ENCODE measurements around the gene ASAP2.

Gene ASAP2

DNA sequence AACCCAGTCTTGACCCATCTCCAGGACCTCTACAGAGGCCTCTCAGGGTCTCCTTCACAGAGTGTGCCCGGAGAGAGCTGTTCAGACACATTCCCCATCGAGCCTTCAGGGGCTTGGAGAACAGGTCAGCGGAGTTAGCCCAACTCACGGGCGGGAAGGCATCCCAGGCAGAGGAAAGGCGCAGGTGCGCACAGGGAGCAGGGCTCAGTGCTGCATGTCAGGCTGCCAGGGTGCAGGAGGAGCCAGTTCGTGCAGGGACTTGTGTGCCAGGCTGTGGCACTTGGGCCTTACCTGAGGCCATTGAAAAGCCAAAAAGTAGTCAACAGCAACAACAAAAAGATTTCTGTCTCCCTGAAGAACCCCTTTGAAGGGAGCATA lies 112.7 kb downstream of the ASAP2 start:
- Histone ChIP-seq H4K20me1 (ENCODE audit: insufficient read depth) (no peaks in the 10 kb centered on the region), H3K4me3 (IDR thresholded peaks at IDR 0.05; ENCODE audit: insufficient read depth, low read depth, low read length) (no peak overlapping the region), H3K79me2 (ENCODE audit: insufficient read depth, low read depth) (no peaks in the 10 kb centered on the region), H3K9ac (no peak overlapping the region), H3K27me3 (ENCODE audit: insufficient read depth, low read depth) (no peaks in the 10 kb centered on the region), H2AFZ (ENCODE audit: low read depth) (no peak overlapping the region), H3K4me2 (no peak overlapping the region), H3K4me1 (ENCODE audit: low read depth, poor library complexity, severe bottlenecking) (no peaks in the 10 kb centered on the region), H3K27ac (no peak overlapping the region), H3K36me3 (ENCODE audit: insufficient read depth) (no peaks in the 10 kb centered on the region)
- TF ChIP-seq, protein P1, sequence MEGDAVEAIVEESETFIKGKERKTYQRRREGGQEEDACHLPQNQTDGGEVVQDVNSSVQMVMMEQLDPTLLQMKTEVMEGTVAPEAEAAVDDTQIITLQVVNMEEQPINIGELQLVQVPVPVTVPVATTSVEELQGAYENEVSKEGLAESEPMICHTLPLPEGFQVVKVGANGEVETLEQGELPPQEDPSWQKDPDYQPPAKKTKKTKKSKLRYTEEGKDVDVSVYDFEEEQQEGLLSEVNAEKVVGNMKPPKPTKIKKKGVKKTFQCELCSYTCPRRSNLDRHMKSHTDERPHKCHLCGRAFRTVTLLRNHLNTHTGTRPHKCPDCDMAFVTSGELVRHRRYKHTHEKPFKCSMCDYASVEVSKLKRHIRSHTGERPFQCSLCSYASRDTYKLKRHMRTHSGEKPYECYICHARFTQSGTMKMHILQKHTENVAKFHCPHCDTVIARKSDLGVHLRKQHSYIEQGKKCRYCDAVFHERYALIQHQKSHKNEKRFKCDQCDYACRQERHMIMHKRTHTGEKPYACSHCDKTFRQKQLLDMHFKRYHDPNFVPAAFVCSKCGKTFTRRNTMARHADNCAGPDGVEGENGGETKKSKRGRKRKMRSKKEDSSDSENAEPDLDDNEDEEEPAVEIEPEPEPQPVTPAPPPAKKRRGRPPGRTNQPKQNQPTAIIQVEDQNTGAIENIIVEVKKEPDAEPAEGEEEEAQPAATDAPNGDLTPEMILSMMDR (conservative IDR thresholded peaks at IDR 0.05; ENCODE audit: low read depth, low read length), result no peak

- H2AFZ ChIP-seq (ENCODE audit: low read depth), result no peak overlapping the region
- H3K36me3 ChIP-seq (ENCODE audit: insufficient read depth), result no peaks in the 10 kb centered on the region
- H3K4me3 ChIP-seq (IDR thresholded peaks at IDR 0.05; ENCODE audit: insufficient read depth, low read depth, low read length), result no peak overlapping the region
- H3K79me2 ChIP-seq (ENCODE audit: insufficient read depth, low read depth), result no peaks in the 10 kb centered on the region
- H3K4me2 ChIP-seq, result no peak overlapping the region
- TF ChIP-seq, protein P1 (conservative IDR thresholded peaks at IDR 0.05; ENCODE audit: low read depth, low read length), result no peak
- no peak overlapping the region for H3K27ac ChIP-seq
- H3K27me3 ChIP-seq (ENCODE audit: insufficient read depth, low read depth), result no peaks in the 10 kb centered on the region
- H3K4me1 ChIP-seq (ENCODE audit: low read depth, poor library complexity, severe bottlenecking), result peaks cover 3% of the 10 kb centered on the region
- no peak overlapping the region for H3K9ac ChIP-seq
- H4K20me1 ChIP-seq (ENCODE audit: insufficient read depth), result no peaks in the 10 kb centered on the region
Measured at GRCh38 chr2:9322576-9322975, 116.0 kb downstream of the ASAP2 start.

GRCh38 chr2:9325428-9325827 lies 118.8 kb downstream of the ASAP2 start:
- Histone ChIP-seq H3K27ac (no peak overlapping the region), H3K27me3 (ENCODE audit: insufficient read depth, low read depth) (no peaks in the 10 kb centered on the region), H3K79me2 (ENCODE audit: insufficient read depth, low read depth) (no peaks in the 10 kb centered on the region), H3K9ac (no peak overlapping the region), H4K20me1 (ENCODE audit: insufficient read depth) (no peaks in the 10 kb centered on the region), H3K36me3 (ENCODE audit: insufficient read depth) (no peaks in the 10 kb centered on the region), H3K4me3 (IDR thresholded peaks at IDR 0.05; ENCODE audit: insufficient read depth, low read depth, low read length) (no peak overlapping the region), H3K4me1 (ENCODE audit: low read depth, poor library complexity, severe bottlenecking) (peaks cover 3% of the 10 kb centered on the region), H3K4me2 (no peak overlapping the region), H2AFZ (ENCODE audit: low read depth) (no peak overlapping the region)
- TF ChIP-seq, protein P1 (conservative IDR thresholded peaks at IDR 0.05; ENCODE audit: low read depth, low read length), result no peak

DNA sequence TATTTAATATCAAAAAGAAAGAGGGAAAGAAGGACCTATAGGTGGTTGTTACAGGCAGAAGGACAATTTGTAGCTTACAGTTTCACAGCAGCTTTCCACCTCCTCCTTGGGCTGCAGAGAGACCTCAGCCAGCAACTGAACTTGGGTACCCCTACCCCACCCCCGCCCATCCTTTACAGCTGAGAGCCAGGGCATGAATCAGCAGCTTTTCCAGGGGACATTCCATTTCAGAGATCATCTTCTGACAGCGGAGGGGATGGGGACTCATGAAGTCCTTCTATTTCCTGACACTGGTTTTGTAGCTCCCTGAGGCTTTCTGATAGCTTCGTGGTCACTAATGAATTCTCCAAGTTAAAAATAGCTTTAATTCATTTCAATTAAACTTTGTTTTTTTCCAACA lies 120.4 kb downstream of the ASAP2 start:
- Histone ChIP-seq H3K79me2 (ENCODE audit: insufficient read depth, low read depth) (no peaks in the 10 kb centered on the region), H4K20me1 (ENCODE audit: insufficient read depth) (no peaks in the 10 kb centered on the region), H2AFZ (ENCODE audit: low read depth) (no peak overlapping the region), H3K9ac (no peak overlapping the region), H3K27ac (no peak overlapping the region), H3K36me3 (ENCODE audit: insufficient read depth) (no peaks in the 10 kb centered on the region), H3K4me1 (ENCODE audit: low read depth, poor library complexity, severe bottlenecking) (peaks cover 3% of the 10 kb centered on the region), H3K27me3 (ENCODE audit: insufficient read depth, low read depth) (no peaks in the 10 kb centered on the region), H3K4me3 (IDR thresholded peaks at IDR 0.05; ENCODE audit: insufficient read depth, low read depth, low read length) (no peak overlapping the region), H3K4me2 (no peak overlapping the region)
- TF ChIP-seq, protein P1 (conservative IDR thresholded peaks at IDR 0.05; ENCODE audit: low read depth, low read length), result no peak

All from KMS-11 (cell line).